Nucleus accumbens (tissue), 56 donors: ENCODE results near the gene GOLGA6C.
"Not testable (repeated sequence)": the region's sequence is repeated elsewhere in the genome, so short reads cannot be mapped to it uniquely, and the experiment has no call there.

ENCODE experiments used
- DNase-seq, 56 donors: peaks; one replicate each; lab custom pipeline; 2025; lab: John Stamatoyannopoulos, UW

The GOLGA6C gene

GRCh38 chr15:75307778-75308390 lies 49.8 kb downstream of the GOLGA6C start:
- peak in 4 of 56 donors; percentile 4 to 12 (median 8) for DNase-seq

DNA sequence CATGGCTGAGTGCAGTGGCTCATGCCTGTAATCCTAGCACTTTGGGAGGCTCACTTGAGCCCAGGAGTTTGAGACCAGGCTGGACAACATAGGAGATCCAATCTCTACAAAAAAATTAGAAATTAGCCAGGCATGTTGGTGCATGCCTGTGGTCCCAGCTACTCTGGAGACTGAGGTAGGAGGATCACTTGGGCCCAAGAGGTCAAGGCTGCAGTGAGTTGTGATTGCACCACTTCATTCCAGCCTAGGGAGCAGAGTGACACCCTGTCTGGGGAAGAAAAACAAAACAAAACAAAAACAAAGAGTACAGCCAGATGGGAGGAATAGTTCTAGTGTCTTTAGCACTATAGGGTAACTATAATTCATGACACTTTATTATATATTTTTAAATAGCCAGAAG lies 51.6 kb downstream of the GOLGA6C start:
- DNase-seq, result no peak

GRCh38 chr15:75312548-75312947 lies 54.4 kb downstream of the GOLGA6C start:
- DNase-seq, result not testable (repeated sequence)

- DNase-seq, result no peak
Observed at GRCh38 chr15:75313116-75313845, 55.1 kb downstream of the GOLGA6C start.

GRCh38 chr15:75314552-75315290 lies 56.6 kb downstream of the GOLGA6C start:
- DNase-seq, result no peak

- DNase-seq, result not testable (repeated sequence)
Observed at GRCh38 chr15:75319231-75319897, 61.2 kb downstream of the GOLGA6C start.
